ENCODE measurements around the gene IL6. TPM values are rescaled to one million over a fixed set of nuclear protein-coding genes. Genes with fewer than 3 reads are reported as not detected.

IL6 gene
- total and polyA plus RNA-seq, 9 of the 15 experiments (the other 6 are each of a cell fraction or from before 2014, with no cell fraction given), result 0.76 to 2.9 (median 1.5) TPM

- TF ChIP-seq RREB1 (CRISPR knock-in tag; IDR thresholded peaks at IDR 0.05) (peak; percentile 81), MTA2 (IDR thresholded peaks at IDR 0.05; ENCODE audit: low read depth) (peak; percentile 7; the same call in 1 of the 2 replicates), ZKSCAN8 (CRISPR knock-in tag; IDR thresholded peaks at IDR 0.05) (no peak; the same call in 1 of the 2 replicates), ZBTB12 (CRISPR knock-in tag; IDR thresholded peaks at IDR 0.05) (peak; percentile 13; the same call in 1 of the 2 replicates), ZNF41 (CRISPR knock-in tag; conservative IDR thresholded peaks at IDR 0.05) (0 out of 2 replicates have a peak, but pooled peaks have one; percentile 28), HMG20B (CRISPR knock-in tag; IDR thresholded peaks at IDR 0.05) (no peak), HMBOX1 (IDR thresholded peaks at IDR 0.05) (peak; percentile 68; the same call in 1 of the 2 replicates), TAF9B (IDR thresholded peaks at IDR 0.05; ENCODE audit: partially characterized antibody) (peak; percentile 48), SP1 (CRISPR knock-in tag; IDR thresholded peaks at IDR 0.05) (peak; percentile 45; the same call in 1 of the 2 replicates), BRD9 (IDR thresholded peaks at IDR 0.05; ENCODE audit: low read depth, partially characterized antibody) (peak; percentile 65), ZNF592 (IDR thresholded peaks at IDR 0.05) (peak; percentile 95), GATAD2B (IDR thresholded peaks at IDR 0.05; ENCODE audit: borderline replicate concordance) (no peak), RFX7 (CRISPR knock-in tag; IDR thresholded peaks at IDR 0.05) (no peak)
These were observed 44.9 kb upstream of the IL6 start (continued) for GRCh38 chr7:22681852-22682657.
